ENCODE results near the gene PDCD10. TPM values are rescaled to one million over a fixed set of nuclear protein-coding genes. Genes with fewer than 3 reads are reported as not detected.

The PDCD10 gene
- total and polyA plus RNA-seq, 12 donors: 12.8 to 46.6 (median 38.1) TPM

GRCh38 chr3:167732313-167733065 lies 2.2 kb downstream of the PDCD10 start:
- WGBS, 2 donors: 40 to 43% methylated on average over 7 of the region's 7 CpGs
- H3K27ac ChIP-seq: peak overlapping the region in 1 of 10 donors; percentile 9
- DNase-seq (no peak), ATAC-seq (no peak)
- TF ChIP-seq, protein P1, sequence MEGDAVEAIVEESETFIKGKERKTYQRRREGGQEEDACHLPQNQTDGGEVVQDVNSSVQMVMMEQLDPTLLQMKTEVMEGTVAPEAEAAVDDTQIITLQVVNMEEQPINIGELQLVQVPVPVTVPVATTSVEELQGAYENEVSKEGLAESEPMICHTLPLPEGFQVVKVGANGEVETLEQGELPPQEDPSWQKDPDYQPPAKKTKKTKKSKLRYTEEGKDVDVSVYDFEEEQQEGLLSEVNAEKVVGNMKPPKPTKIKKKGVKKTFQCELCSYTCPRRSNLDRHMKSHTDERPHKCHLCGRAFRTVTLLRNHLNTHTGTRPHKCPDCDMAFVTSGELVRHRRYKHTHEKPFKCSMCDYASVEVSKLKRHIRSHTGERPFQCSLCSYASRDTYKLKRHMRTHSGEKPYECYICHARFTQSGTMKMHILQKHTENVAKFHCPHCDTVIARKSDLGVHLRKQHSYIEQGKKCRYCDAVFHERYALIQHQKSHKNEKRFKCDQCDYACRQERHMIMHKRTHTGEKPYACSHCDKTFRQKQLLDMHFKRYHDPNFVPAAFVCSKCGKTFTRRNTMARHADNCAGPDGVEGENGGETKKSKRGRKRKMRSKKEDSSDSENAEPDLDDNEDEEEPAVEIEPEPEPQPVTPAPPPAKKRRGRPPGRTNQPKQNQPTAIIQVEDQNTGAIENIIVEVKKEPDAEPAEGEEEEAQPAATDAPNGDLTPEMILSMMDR (IDR thresholded peaks at IDR 0.05): no peak
- H3K4me3 ChIP-seq: no peak overlapping the region
- peaks cover 0 to 5% (median 0%) of the 10 kb centered on the region in 9 donors for H3K36me3 ChIP-seq
- no peaks in the 10 kb centered on the region for H3K27me3 ChIP-seq
- H3K9me3 ChIP-seq: no peaks in the 10 kb centered on the region
- peaks cover 0 to 76% (median 69%) of the 10 kb centered on the region in 9 donors for H3K4me1 ChIP-seq
- intact Hi-C loops (cut with DNase I): loop anchor here in 5 of 10 donors (5.0 to 10.0 kb wide), 4 partner anchors 82 to 152 kb away; no protein-coding TSS in a partner anchor

- no peak overlapping the region for H3K4me3 ChIP-seq
- ATAC-seq: no peak
- peaks cover 0 to 5% (median 0%) of the 10 kb centered on the region in 9 donors for H3K36me3 ChIP-seq
- intact Hi-C loops (cut with DNase I): loop anchor here in 5 of 10 donors (5.0 to 10.0 kb wide), 4 partner anchors 83 to 153 kb away; no protein-coding TSS in a partner anchor
- TF ChIP-seq, protein P1 (IDR thresholded peaks at IDR 0.05): no peak
- H3K4me1 ChIP-seq: peaks cover 0 to 84% (median 74%) of the 10 kb centered on the region in 9 donors
- no peak overlapping the region for H3K27ac ChIP-seq
- no peak for DNase-seq
- no peaks in the 10 kb centered on the region for H3K9me3 ChIP-seq
- WGBS, 2 donors: 94 to 98% methylated on average over 2 of the region's 2 CpGs
- no peaks in the 10 kb centered on the region for H3K27me3 ChIP-seq
Measured at GRCh38 chr3:167731393-167731792, 3.3 kb downstream of the PDCD10 start.

DNA sequence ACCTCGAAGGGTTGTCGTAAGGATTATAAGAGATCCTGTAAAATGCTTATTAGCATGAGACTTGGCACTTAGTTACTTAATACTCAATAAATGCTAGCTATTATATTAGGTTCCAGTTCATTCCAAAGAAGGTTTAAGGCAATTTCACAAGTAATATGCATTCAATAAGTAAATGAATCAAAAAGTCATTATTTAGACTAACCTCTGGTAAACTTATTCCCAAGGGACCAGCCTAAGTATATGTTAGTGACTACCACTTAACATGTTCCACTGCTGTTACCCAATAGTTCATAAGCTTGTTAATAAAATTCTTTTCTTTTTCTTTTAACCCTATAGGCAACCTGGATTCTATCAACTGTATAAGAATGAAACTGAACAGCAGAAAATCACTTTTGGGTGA lies 5.1 kb downstream of the PDCD10 start:
- intact Hi-C loops (cut with DNase I): no loop called here
- Histone ChIP-seq H3K4me3 (no peak overlapping the region), H3K4me1 (peaks cover 0 to 90% (median 70%) of the 10 kb centered on the region in 9 donors), H3K27me3 (no peaks in the 10 kb centered on the region), H3K36me3 (peaks cover 0 to 8% (median 0%) of the 10 kb centered on the region in 9 donors), H3K9me3 (no peaks in the 10 kb centered on the region), H3K27ac (peak overlapping the region in 4 of 10 donors; percentile 26 to 70 (median 41))
- ATAC-seq (no peak), DNase-seq (no peak)
- TF ChIP-seq, protein P1 (IDR thresholded peaks at IDR 0.05): no peak
- 65 to 78% methylated on average over 2 of the region's 2 CpGs for WGBS, 2 donors

DNA sequence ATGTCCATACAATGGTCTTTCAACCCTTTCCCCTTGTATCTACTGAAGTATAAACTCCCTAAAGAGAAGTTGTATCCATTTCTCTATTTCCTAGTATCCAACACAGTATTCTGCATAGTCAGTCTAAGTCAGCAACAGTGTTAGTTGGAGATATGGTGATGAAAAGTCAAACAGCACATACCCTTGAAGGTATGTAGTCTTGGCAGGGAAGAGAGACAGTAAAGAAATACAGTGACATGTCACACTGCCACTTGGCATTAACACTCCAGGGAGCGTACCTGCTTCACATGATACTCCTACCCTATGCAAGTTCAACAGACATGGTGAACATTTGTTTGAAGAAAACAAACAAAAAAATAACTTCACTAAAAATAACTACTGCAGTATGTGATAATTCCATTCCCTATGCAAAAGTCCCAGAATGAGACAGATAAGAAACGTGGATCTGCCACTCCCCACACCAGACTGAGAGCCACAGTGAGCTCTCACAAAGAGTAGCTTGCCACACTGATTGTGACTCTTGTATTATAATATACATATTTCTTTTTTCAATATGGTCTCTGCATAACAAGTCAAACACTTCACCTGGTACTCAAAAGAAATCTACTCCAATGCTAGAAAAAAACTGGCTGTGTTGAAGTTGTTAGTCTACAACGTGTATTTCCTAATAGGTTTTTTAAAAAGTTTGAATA lies 5.9 kb downstream of the PDCD10 start:
- Histone ChIP-seq H3K27me3 (no peaks in the 10 kb centered on the region), H3K4me3 (no peak overlapping the region), H3K9me3 (no peaks in the 10 kb centered on the region), H3K27ac (peak overlapping the region in 7 of 10 donors; percentile 19 to 70 (median 52)), H3K4me1 (peaks cover 0 to 94% (median 67%) of the 10 kb centered on the region in 9 donors), H3K36me3 (peaks cover 0 to 12% (median 0%) of the 10 kb centered on the region in 9 donors)
- WGBS, 2 donors: 36 to 48% methylated on average over 3 of the region's 3 CpGs
- peak in 6 of 8 donors; percentile 66 to 88 (median 78) for ATAC-seq
- intact Hi-C loops (cut with DNase I): no loop called here
- TF ChIP-seq, protein P1 (IDR thresholded peaks at IDR 0.05): no peak
- DNase-seq: no peak
